Measurements from ENCODE around the gene TXN2.

Gene TXN2

GRCh38 chr22:36480941-36481392 lies 473 bp downstream of the TXN2 start:
- Histone ChIP-seq H3K4me3 (peak overlapping the region; percentile 80), H3K27ac (peak overlapping the region; percentile 96 to 99)
- DNase-seq (ENCODE audit: low spot score): no peak
- no peak for TF ChIP-seq CTCF (IDR thresholded peaks at IDR 0.05)

GRCh38 chr22:36478966-36479365 lies 2.5 kb downstream of the TXN2 start:
- Histone ChIP-seq H3K27ac (no peak overlapping the region), H3K4me3 (no peak overlapping the region)
- TF ChIP-seq CTCF (IDR thresholded peaks at IDR 0.05): no peak
- DNase-seq (ENCODE audit: low spot score): no peak

- no peak overlapping the region for H3K27ac ChIP-seq
- DNase-seq (ENCODE audit: low spot score): no peak
- no peak for TF ChIP-seq CTCF (IDR thresholded peaks at IDR 0.05)
Observed at GRCh38 chr22:36475341-36475740, 6.1 kb downstream of the TXN2 start.

GRCh38 chr22:36472689-36473088 lies 8.8 kb downstream of the TXN2 start:
- H3K27ac ChIP-seq: peak overlapping the region in 1 of 2 donors; percentile 55
- H3K4me3 ChIP-seq: no peak overlapping the region
- no peak for DNase-seq (ENCODE audit: low spot score)
- TF ChIP-seq CTCF (IDR thresholded peaks at IDR 0.05): no peak

More at GRCh38 chr22:36475341-36475740, 6.1 kb downstream of the TXN2 start:
- no peak overlapping the region for H3K4me3 ChIP-seq

- DNase-seq (ENCODE audit: low spot score): no peak
- peak overlapping the region; percentile 24 to 80 for H3K27ac ChIP-seq
- no peak for TF ChIP-seq CTCF (IDR thresholded peaks at IDR 0.05)
- peak overlapping the region; percentile 6 for H3K4me3 ChIP-seq
Observed at GRCh38 chr22:36471341-36471821, 10.1 kb downstream of the TXN2 start.

GRCh38 chr22:36470994-36471331 lies 10.5 kb downstream of the TXN2 start:
- Histone ChIP-seq H3K4me3 (peak overlapping the region; percentile 6), H3K27ac (peak overlapping the region; percentile 24 to 80)
- no peak for DNase-seq (ENCODE audit: low spot score)
- no peak for TF ChIP-seq CTCF (IDR thresholded peaks at IDR 0.05)

- TF ChIP-seq CTCF (IDR thresholded peaks at IDR 0.05): peak; percentile 86
- DNase-seq (ENCODE audit: low spot score): peak; percentile 85
- H3K4me3 ChIP-seq: peak overlapping the region; percentile 6
- H3K27ac ChIP-seq: peak overlapping the region; percentile 80 to 95
Observed at GRCh38 chr22:36470162-36470993, 11.1 kb downstream of the TXN2 start.

All from coronary artery (tissue), 2 donors.